Effector CD4-positive, alpha-beta T cell (primary cell): Measurements from ENCODE around the gene PLA2G4E. TPM values are rescaled to one million over a fixed set of nuclear protein-coding genes. Genes with fewer than 3 reads are reported as not detected.

ENCODE experiments used
- DNase-seq: peaks from one replicate; pipeline ENCODE4 v3.0.0-alpha.2; 2020
- total RNA-seq: gene quantifications from one replicate; lab custom pipeline; 2026; lab: John Stamatoyannopoulos, UW

The PLA2G4E gene, protein sequence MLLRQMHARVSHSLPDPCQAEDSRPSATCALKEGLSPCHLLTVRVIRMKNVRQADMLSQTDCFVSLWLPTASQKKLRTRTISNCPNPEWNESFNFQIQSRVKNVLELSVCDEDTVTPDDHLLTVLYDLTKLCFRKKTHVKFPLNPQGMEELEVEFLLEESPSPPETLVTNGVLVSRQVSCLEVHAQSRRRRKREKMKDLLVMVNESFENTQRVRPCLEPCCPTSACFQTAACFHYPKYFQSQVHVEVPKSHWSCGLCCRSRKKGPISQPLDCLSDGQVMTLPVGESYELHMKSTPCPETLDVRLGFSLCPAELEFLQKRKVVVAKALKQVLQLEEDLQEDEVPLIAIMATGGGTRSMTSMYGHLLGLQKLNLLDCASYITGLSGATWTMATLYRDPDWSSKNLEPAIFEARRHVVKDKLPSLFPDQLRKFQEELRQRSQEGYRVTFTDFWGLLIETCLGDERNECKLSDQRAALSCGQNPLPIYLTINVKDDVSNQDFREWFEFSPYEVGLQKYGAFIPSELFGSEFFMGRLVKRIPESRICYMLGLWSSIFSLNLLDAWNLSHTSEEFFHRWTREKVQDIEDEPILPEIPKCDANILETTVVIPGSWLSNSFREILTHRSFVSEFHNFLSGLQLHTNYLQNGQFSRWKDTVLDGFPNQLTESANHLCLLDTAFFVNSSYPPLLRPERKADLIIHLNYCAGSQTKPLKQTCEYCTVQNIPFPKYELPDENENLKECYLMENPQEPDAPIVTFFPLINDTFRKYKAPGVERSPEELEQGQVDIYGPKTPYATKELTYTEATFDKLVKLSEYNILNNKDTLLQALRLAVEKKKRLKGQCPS
- not detected for total RNA-seq

DNA sequence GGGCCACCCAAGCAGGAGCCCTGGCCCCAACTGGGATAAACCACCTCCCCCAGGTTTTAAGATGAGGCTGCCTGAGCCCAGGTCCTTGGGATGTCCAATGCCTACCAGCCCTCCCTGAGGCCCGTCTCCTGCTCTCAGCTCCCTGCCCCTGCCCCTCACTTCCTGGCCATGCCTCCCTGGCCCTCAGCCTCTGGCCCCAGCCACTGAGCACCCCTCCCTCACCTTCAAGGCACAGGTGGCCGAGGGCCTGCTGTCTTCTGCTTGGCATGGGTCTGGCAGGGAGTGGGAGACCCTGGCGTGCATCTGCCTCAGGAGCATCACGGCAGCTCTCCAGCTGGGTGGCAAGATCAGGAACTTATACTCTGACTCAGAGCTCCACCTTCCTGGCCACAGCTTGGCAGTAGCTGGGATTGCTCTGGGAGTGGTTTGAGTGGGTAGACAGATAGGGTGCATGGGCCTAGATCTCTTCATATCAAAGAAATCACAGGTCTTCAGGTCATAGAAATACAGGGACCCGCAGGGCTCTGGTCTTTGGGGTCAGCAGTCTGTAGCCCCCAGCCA lies at the start of gene PLA2G4E:
PLA2G4E (minus strand) TSS at position 330 of the 561 bp plus-strand sequence; CDS start at position 318, 12 bp downstream.
- DNase-seq: no peak

- no peak for DNase-seq
These were observed 49.6 kb upstream of the PLA2G4E start for GRCh38 chr15:42070279-42070975.

- DNase-seq: no peak
These were observed 48.8 kb upstream of the PLA2G4E start for GRCh38 chr15:42069496-42070278.

DNA sequence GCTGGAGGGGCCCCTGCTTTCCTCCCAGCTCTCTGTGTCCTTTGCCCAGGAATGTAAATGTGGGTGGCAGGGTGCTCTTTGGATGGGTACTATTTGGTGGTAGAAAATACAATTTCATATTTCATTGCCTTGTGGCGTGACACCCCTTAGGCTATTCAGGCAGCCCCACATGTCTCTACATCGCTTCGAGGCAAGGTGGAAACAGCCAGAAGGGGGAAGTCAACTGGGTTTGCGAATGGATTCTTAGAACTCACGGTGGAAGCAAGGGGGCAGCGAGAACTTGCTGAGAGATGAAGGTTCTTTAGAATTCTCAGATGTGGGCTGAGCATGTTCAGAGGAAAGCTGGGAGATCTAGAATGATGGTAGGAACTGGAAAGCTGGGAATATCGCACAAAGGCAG lies 48.2 kb upstream of the PLA2G4E start:
- DNase-seq: no peak

- DNase-seq: no peak
These were observed 47.8 kb upstream of the PLA2G4E start for GRCh38 chr15:42068601-42069000.

- no peak for DNase-seq
These were observed 46.0 kb upstream of the PLA2G4E start for GRCh38 chr15:42066764-42067415.

DNA sequence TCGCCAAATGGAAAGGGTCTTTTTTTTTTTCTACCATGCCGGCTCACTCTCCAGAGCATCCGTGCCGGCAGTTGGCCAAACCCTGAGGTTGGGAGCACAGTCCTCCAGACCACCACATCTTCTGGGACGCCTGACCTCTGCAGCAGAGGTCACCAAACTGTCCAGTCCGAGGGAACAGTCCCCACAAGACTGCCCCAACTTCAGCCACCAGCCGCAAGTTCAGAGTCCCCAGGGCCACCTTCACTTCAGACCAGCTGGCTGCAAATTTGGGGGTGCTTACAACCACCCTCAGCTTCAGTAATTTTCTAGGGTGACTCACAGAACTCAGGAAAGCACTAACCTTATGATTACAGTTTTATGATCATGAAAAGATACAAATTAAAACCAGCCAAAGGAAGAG lies 44.6 kb upstream of the PLA2G4E start:
- DNase-seq: no peak

- DNase-seq: no peak
These were observed 44.2 kb upstream of the PLA2G4E start for GRCh38 chr15:42065033-42065432.

DNA sequence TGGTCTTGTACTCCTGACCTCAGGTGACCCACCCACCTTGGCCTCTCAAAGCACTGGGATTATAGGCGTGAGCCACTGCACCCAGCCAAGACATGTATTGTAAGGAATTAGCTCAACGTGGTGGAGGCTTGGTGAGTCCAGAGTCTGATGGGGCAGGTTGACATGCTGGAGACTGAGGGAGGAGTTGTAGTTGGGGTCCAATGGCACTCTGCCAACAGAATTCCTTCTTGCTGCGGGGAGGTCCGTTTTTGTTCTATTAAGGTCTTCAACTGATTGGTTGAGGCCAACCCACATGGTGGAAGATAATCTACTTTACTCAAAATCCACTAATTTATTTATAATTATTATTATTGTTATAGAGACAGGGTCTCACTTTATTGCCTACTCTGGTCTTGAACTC lies 43.4 kb upstream of the PLA2G4E start:
- DNase-seq: no peak

DNA sequence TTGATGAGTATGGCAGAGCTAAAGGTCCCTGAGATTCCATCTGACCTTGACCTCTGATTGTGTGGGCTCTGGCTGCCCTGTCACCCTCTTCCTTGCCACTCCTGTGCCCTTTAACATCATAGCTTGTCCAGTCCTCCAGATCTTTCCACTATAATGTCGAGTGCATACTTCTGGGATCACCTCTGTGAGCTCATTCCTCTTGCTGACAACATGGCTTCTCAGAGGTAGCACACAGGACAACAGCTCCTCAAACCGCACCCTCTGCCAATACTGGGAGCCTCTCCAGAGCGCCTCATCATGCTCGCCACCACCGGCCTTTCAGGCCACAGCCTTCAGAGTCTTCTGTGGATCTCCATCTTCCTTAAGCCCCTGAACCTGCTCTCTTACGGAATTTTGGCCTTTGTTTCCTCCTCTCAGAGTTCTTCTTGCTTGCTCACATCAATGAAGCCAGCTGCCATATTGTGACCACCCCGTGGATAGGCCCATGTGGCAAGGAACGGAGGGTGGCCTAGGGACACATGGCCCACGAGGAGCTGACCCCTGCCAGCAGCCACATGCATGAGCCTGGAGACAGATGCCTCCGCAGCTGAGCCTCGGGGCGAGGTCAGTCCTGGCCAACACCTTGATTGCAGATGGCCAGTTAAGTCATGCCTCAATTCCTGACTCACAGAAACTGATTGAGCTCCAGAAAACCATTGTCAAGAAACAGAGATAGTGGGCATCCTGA lies 42.4 kb upstream of the PLA2G4E start:
- DNase-seq: no peak

GRCh38 chr15:42062284-42062806 lies 41.5 kb upstream of the PLA2G4E start:
- no peak for DNase-seq

DNA sequence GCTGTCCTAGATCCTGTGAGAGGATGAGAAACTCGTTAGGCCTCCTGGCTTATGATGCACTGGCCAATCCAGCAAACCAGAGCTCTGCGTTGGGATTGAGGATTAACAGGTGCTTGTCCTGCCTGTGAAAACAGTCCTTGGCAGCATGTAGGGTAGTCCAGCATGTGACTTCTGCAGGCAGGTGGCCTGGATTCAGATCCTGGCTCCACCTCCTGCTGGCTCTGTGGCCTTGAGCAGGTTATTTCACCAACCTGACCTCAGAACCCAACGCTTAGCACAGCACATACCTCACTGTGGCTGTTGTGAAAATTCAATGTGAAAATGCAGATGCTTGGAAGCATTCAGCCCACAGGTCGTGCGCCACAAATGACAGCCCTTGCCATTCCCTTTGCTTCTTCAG lies 40.0 kb upstream of the PLA2G4E start:
- DNase-seq: no peak

GRCh38 chr15:42060477-42060763 lies 39.6 kb upstream of the PLA2G4E start:
- no peak for DNase-seq

- peak; percentile 63 for DNase-seq
These were observed 39.0 kb upstream of the PLA2G4E start for GRCh38 chr15:42059661-42060476.

DNA sequence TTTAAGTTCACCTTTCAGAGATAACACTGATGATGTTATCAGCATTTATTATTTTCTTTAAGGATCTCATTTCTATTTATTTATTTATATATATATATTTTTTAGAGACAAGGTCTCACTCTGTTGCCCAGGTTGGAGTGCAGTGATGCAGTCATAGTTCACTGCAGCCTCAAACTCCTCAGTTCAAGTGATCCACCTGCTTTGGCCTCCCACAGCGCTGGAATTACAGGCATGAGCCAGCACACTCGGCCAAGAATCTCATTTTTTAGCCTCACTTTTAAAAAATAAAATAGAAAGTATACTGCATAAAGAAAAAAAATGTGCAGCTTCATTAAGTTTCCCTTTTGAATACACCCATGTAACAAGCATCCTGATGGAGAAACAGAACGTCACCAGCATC lies 37.9 kb upstream of the PLA2G4E start:
- DNase-seq: no peak

DNA sequence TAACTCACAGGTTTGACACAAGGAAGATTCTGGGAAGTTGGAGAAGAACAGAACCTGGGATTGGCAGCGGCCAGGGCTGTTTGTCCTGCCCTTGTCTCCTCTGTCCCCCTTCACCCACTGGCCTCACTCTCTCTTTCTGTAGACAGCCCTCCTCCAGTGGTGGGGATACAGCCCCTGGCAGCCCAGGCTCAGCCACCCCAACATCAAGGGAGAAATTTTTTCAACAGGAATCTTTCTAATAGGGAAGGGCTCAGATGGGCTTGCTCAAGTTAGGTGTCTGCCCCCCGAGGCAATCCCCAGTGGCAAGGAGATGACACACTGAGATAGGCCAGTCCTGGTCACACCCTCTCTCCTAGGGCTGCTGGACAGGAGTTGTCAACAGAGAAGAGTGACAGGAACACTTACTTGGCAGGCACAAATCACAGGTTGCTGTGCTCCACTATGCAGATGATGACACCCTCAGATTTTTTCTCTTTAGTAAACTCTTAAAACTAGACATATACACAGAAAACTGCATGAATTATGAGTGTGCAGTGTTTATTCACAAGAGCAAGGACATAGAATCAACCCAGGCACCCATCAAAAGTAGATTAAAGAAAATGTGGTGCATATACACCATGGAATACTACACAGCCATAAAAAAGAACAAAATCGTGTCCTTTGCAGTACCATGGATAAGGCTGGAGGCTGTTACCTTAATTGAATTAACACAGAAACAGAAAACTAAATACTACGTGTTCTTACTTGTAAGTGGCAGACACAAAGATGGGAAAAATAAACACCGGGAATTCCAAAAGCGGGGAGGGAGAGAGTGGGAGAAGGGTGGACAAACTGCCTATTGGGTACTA lies 37.2 kb upstream of the PLA2G4E start:
- no peak for DNase-seq

DNA sequence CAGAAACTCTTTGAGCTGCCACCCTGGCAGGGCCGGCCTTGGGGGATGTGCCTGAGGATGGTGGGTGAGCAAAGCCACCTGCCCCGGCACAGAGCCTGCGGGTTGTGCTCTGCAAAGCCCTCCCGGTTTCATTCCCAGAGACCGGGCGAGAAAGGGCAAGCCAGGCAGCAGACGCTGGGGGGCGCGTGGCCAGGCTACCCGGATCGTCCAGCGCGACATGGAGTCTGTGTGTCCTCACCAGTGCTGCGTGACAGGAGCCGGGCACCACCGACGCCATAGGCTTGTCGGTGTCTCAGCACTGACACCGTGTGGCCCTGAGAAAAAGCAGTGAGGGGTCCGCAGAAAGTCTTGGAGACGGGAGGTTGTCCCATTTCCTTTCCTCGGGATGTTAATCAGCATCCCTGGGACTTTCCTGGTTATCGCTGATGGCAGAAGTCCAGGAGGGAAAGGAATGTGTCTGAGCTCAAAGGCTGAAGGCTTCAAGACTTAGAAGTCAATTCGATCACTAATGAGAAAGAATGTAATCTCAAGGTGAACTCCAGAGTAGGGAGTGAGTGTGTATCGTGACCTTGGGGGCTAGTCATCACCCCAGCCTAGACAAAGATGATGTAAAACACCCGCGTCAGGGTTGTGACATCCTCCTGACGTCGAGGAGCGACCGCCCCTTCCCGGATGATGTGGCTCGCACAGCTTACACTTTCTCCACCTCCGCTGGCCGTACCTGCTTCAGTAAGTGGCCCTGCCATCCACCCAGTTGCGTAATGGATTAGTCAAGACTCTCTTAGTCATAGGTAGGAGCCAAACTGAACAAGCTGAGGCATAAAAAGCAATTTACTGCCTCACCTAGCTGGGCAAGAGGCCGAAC lies 36.3 kb upstream of the PLA2G4E start:
- DNase-seq: peak; percentile 32

DNA sequence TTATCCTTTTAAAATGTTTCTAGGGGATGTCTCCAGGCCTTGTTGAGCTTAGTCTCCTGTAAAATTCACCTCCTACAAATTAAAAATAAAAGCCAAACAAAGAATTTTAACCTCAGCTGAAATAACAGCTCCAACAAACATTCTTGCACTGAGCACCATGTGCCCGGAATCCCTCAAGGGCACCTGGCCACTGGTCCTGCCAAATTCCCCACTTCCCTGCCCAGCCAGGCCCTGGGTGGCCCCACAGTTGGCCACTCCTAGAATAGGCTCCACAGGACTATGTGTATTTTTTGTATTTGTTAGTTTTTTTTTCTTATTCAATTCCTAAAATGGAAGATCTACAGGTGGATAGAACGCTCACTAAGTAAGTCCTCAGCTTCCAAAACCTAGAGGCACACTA lies 33.1 kb upstream of the PLA2G4E start:
- DNase-seq: no peak
